ENCODE results near the gene MAST3.

DNA sequence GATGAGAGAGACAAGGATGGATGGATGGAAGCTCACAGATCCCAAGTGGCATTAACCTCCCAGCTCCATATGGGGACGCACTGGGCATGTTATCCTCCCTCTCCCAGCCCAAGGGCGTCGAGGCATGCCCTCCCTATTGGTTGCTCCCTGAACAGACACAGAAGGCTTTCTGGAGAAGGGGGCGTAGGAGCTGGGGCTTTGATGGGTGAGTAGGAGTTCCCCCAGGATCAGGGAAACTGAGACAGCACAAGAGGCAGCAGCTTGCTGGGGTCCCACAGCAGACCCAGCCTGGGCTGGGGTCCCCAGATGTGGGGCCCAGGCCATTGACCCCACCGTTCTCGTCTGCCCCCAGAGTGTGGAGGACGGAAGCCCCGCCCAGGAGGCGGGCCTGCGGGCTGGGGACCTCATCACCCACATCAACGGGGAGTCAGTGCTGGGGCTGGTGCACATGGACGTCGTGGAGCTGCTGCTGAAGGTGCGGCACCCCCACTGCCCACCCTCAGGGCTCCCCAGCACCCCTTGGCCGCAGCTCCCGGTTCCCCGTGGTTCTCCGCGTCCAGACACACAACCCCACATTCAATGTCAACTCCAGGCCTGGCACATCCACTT lies 47.9 kb downstream of the MAST3 start:
- TF ChIP-seq, protein P1, sequence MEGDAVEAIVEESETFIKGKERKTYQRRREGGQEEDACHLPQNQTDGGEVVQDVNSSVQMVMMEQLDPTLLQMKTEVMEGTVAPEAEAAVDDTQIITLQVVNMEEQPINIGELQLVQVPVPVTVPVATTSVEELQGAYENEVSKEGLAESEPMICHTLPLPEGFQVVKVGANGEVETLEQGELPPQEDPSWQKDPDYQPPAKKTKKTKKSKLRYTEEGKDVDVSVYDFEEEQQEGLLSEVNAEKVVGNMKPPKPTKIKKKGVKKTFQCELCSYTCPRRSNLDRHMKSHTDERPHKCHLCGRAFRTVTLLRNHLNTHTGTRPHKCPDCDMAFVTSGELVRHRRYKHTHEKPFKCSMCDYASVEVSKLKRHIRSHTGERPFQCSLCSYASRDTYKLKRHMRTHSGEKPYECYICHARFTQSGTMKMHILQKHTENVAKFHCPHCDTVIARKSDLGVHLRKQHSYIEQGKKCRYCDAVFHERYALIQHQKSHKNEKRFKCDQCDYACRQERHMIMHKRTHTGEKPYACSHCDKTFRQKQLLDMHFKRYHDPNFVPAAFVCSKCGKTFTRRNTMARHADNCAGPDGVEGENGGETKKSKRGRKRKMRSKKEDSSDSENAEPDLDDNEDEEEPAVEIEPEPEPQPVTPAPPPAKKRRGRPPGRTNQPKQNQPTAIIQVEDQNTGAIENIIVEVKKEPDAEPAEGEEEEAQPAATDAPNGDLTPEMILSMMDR (IDR thresholded peaks at IDR 0.05 in 4 of 5, conservative IDR thresholded peaks at IDR 0.05 in 1 of 5) = no peak
- TF ChIP-seq POLR2A (IDR thresholded peaks at IDR 0.05) = no peak
